Subcutaneous abdominal adipose tissue (tissue), 5 donors: ENCODE data around the gene USP54.
A peak's percentile ranks its signal among the peaks of the same experiment; 100 is the strongest.
"Not testable (repeated sequence)": the region's sequence is repeated elsewhere in the genome, so short reads cannot be mapped to it uniquely, and the experiment has no call there.

Source experiments
- H3K27ac ChIP-seq: one replicate; pipeline ENCODE4 v1.7.0; 2013; ENCODE audit warnings: low read depth, mild to moderate bottlenecking, inconsistent platforms, low read length, moderate library complexity
- H3K27me3 ChIP-seq, 5 donors: one replicate each; pipeline ENCODE4 v1.7.0; 2013; ENCODE audit warnings: low read length in 5 of 5, inconsistent platforms in 1 of 5; ENCODE audit not compliant: control insufficient read depth in 5 of 5, insufficient read depth in 4 of 5
- H3K36me3 ChIP-seq, 5 donors: one replicate each; pipeline ENCODE4 v1.7.0; 2013; ENCODE audit warnings: low read length in 5 of 5; ENCODE audit not compliant: control insufficient read depth in 5 of 5, insufficient read depth in 5 of 5
- H3K4me1 ChIP-seq, 5 donors: one replicate each; pipeline ENCODE4 v1.7.0; 2013; ENCODE audit warnings: low read length in 5 of 5, mild to moderate bottlenecking in 3 of 5, moderate library complexity in 1 of 5; ENCODE audit not compliant: control insufficient read depth in 5 of 5, insufficient read depth in 5 of 5
- H3K4me3 ChIP-seq, 5 donors: one replicate each; pipeline ENCODE4 v1.7.0; 2013; ENCODE audit warnings: low read length in 5 of 5, low read depth in 1 of 5
- H3K9ac ChIP-seq, 5 donors: one replicate each; pipeline ENCODE4 v1.7.0; 2013; ENCODE audit warnings: low read length in 5 of 5, mild to moderate bottlenecking in 4 of 5, moderate library complexity in 3 of 5
- H3K9me3 ChIP-seq, 5 donors: one replicate each; pipeline ENCODE4 v1.7.0; 2013; ENCODE audit warnings: low read length in 5 of 5; ENCODE audit not compliant: control insufficient read depth in 5 of 5
- donor health status: healthy.
- donor health status: healthy.
- donor health status: healthy.
- donor health status: healthy.
- donor health status: healthy.

USP54 gene

DNA sequence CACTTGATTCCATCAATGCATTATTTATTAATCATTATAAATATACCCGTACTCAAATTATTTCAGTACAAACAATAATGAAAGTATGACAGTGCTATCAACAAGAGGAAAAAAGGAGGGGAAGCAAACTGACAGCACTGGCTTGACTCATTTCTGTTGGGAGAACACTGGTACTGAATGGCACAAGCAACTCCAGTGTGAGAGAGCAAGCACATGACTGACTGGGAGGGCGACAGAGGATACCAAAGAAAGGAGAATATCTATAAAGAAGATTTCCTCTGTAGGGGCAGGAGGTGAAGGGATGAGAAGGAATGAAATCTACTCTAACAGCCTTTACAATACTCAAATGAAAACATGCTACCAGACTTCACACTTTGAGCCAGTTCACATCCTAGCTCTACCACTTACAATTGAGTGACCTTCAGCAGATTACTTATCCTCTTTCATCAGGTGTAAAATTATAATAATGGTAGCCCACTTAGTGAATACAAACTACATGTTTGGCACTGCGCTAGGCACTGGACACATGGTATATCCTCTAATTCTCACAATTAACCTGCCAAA, 1.5 kb downstream of the USP54 start:
- H3K27me3 ChIP-seq, result no peaks in the 10 kb centered on the region
- no peaks in the 10 kb centered on the region for H3K9me3 ChIP-seq
- no peak overlapping the region for H3K27ac ChIP-seq
- no peak overlapping the region for H3K4me3 ChIP-seq
- H3K36me3 ChIP-seq, result no peaks in the 10 kb centered on the region
- H3K4me1 ChIP-seq, result peaks cover 1 to 23% (median 22%) of the 10 kb centered on the region in 5 donors
- no peak overlapping the region for H3K9ac ChIP-seq

DNA sequence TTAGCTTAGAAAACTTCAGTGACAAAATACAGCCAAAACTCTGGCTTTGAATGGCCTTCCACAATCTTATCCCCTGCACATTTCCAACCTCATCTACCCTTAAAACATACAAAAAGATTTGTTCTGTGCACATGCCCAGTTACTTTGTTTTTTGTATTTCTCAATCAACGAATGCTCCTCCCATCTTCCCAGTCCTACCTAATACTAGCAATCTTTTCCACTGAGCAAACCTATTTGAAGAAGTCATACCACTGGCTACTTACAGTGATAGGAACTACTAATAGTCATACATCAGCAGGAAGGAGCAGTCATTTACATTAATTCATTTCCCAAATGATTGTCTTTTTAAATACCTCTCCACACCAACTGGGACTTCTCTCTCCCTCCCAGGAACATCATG, 2.5 kb downstream of the USP54 start:
- H3K36me3 ChIP-seq, result no peaks in the 10 kb centered on the region
- no peaks in the 10 kb centered on the region for H3K27me3 ChIP-seq
- no peak overlapping the region for H3K4me3 ChIP-seq
- no peaks in the 10 kb centered on the region for H3K9me3 ChIP-seq
- H3K27ac ChIP-seq, result no peak overlapping the region
- no peak overlapping the region for H3K9ac ChIP-seq
- peaks cover 1 to 23% (median 22%) of the 10 kb centered on the region in 5 donors for H3K4me1 ChIP-seq

DNA sequence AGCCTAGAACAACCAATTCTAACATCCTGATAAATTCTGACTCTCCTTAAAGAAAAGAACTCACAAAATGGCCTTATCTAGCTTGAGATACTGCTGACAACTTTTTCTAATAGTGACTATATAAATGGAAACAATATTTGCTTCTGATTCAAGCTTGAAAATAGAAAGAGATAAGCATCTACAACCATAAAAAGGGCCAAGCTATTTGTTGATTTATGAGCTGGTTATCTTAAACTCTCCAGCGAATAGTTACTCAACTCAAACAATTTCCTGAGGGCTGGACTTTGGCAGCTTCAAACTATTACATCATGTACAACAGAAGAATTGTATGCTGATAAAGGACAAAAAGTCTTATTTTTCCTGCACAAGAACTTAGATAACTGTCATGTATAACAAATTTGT, 4.6 kb downstream of the USP54 start:
- Histone ChIP-seq H3K27me3 (no peaks in the 10 kb centered on the region), H3K27ac (peak overlapping the region; percentile 4), H3K9ac (peak overlapping the region in 1 of 5 donors; percentile 39), H3K36me3 (no peaks in the 10 kb centered on the region), H3K4me3 (no peak overlapping the region), H3K9me3 (no peaks in the 10 kb centered on the region), H3K4me1 (peaks cover 1 to 23% (median 17%) of the 10 kb centered on the region in 5 donors)

DNA sequence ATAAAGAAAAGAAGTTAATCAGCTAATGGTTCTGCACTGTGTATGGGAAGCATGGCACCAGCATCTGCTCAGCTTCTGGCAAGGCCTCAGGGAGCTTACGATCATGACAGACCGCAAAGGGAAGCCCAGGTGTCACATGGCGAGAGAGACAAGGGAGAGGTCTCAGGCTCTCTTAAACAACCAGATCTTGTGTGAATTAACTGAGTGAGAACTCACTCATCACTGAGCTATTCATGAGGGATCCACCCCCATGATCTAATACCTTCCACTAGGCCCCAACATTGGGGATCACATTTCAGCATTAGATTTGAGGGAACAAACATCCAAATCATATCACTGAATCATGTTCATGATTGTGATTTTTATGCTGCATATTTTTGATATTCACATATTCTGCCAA, 5.8 kb downstream of the USP54 start:
- Histone ChIP-seq H3K27ac (no peak overlapping the region), H3K4me1 (peaks cover 0 to 18% (median 12%) of the 10 kb centered on the region in 5 donors), H3K9ac (no peak overlapping the region), H3K27me3 (no peaks in the 10 kb centered on the region), H3K4me3 (no peak overlapping the region), H3K36me3 (no peaks in the 10 kb centered on the region), H3K9me3 (no peaks in the 10 kb centered on the region)

DNA sequence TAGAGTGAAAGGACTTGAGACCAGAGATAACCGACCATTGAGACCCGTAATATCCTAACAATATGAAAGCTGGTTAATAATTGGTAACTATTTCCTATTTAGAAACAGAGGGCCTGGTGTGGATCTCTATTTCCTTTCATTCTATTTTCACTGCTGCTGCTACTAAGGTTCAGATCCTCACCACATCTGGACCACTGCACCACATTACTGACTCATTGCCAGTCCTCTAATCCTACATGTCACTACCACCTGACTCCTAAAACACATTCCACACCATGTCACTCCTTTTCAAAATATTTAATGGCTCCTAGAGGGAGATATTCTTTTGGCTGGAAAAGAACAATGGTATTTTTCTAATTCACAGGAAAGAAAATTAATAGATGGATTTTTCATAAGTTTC, 6.4 kb downstream of the USP54 start:
- no peak overlapping the region for H3K27ac ChIP-seq

DNA sequence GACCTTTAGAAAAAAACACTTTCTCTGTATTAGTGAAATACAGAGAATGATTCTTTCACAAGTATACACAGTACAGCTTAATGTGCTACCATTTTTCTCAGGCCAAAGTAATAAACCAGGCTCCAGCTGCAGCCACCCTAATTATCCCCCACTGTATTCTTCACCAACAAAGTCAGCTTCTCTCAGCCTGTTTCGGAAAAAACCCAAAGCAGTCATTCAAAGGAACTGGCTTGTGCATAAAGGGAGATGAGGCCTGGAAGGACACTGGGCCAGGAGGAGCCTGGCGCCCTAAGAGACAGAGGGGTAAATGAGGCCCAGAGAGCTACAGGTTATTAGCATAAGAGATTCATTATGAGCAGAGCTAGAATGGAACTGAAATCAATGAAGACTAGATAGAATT, 9.2 kb downstream of the USP54 start:
- Histone ChIP-seq H3K36me3 (no peaks in the 10 kb centered on the region), H3K4me1 (peaks cover 0 to 28% (median 21%) of the 10 kb centered on the region in 5 donors), H3K27me3 (no peaks in the 10 kb centered on the region), H3K27ac (no peak overlapping the region), H3K9ac (no peak overlapping the region), H3K4me3 (no peak overlapping the region), H3K9me3 (no peaks in the 10 kb centered on the region)

More for the DNA sequence above, 6.4 kb downstream of the USP54 start:
- Histone ChIP-seq H3K9me3 (no peaks in the 10 kb centered on the region), H3K4me3 (no peak overlapping the region), H3K9ac (no peak overlapping the region), H3K36me3 (no peaks in the 10 kb centered on the region), H3K4me1 (peaks cover 0 to 18% (median 12%) of the 10 kb centered on the region in 5 donors), H3K27me3 (no peaks in the 10 kb centered on the region)

DNA sequence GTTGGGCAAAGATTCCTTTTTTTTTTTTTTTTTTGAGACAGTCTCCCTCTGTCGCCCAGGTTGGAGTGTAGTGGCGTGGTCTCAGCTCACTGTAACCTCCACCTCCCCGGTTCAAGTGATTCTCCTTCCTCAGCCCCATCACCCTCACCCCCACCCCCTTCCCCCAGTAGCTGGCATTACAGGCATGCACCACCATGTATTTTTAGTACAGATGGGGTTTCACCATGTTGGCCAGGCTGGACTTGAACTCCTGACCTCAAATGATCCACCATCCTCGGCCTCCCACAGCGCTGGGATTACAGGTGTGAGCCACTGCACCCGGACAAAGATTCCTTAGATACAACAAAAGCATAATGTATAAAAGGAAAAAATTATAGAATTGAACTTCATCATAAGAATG, 12.2 kb downstream of the USP54 start:
- H3K9me3 ChIP-seq, H3K27ac ChIP-seq, H3K27me3 ChIP-seq, H3K4me3 ChIP-seq, H3K36me3 ChIP-seq, H3K9ac ChIP-seq: not testable (repeated sequence)
- peaks cover 0 to 30% (median 25%) of the 10 kb centered on the region in 5 donors for H3K4me1 ChIP-seq

DNA sequence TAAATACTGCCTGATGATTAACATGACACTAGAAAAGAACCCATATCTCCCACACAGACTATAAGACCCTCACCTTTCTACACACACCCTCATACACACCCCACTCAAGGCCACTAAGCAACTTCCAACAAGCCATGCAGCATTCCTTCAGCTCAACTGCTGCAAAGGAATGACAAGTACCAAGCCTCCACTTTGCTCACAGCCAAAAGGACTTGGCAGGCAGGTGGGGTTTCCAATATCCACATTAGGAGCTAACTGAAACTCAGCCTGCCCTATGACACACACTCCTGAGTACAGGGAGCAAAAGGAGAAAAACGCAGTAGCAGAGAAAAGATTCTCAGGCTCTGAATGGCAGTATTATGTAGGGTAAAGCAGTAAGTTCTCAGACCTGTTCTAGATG, 13.4 kb downstream of the USP54 start:
- no peak overlapping the region for H3K4me3 ChIP-seq
- no peaks in the 10 kb centered on the region for H3K36me3 ChIP-seq
- H3K9ac ChIP-seq, result no peak overlapping the region
- peaks cover 0 to 30% (median 25%) of the 10 kb centered on the region in 5 donors for H3K4me1 ChIP-seq
- no peaks in the 10 kb centered on the region for H3K9me3 ChIP-seq
- H3K27me3 ChIP-seq, result no peaks in the 10 kb centered on the region
- peak overlapping the region; percentile 32 for H3K27ac ChIP-seq

DNA sequence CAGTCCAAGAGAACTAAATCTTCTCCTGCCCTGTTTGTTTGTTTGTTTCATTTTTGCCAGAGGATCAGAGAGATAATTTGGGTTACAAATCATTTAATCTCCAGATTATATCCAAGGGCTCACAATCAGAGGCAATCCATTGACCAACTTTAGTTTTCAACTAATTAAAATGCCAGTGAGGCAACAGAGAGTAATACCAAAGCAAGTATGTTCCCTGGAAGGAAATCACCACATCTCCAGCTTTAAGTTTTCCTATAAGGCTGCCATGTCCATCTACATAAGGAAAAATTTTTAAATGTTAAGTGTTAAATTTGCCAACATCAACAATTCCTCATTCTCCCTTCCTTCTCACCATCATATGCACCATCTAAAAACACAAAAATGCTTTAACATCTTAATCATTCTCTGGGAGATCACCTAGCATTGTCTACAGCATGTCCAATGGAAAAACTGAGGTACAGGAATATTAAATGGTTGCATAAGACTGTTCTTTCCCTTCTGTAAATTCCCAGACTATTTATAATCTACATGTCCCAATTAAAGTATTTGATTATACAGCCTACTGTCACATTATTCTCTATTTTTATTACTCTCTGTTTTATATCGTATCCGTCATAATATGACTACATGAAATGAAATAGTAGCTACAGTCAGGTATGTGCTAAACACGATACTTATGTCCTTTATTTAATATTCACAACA, 14.1 kb downstream of the USP54 start:
- no peak overlapping the region for H3K27ac ChIP-seq
- H3K27me3 ChIP-seq, result no peaks in the 10 kb centered on the region
- H3K36me3 ChIP-seq, result no peaks in the 10 kb centered on the region
- H3K4me3 ChIP-seq, result no peak overlapping the region
- H3K4me1 ChIP-seq, result peaks cover 0 to 30% (median 25%) of the 10 kb centered on the region in 5 donors
- H3K9ac ChIP-seq, result no peak overlapping the region
- no peaks in the 10 kb centered on the region for H3K9me3 ChIP-seq

DNA sequence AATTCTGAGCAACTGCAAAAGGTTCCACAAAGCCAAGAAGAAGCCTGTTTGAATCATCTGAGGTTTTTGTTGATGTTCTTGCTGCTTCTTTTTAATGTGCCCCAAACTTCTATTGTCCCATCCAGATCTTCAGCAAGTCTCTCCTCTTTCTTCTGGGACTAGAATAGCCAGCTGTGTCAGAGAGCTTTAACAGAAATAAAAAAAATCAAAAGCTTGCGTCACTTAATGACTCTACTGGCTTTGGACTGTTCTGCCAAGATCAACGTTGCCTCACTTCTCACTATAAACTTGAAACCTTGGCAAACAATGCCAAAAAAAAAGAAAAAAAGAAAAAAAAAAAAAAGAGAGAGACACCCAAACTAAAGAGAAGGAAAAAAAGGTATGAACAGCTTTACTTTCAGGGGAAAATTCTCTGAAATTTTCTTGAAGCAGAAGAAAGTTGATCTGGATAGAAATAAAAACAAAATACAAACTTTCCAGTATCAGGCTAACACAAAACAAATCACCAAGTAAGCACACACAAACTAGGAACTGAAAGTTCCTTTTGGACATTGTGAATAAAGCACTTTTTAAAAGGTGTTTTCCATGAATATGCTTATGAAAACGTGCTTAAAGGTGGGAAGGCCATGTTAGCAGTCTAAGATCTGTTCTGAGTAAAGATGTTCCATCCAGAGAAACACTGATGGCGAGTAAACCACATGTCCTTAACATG, 14.8 kb downstream of the USP54 start:
- H3K27ac ChIP-seq, result no peak overlapping the region
- H3K9ac ChIP-seq, result peak overlapping the region in 2 of 5 donors; percentile 27 to 32
- H3K4me3 ChIP-seq, result peak overlapping the region in 1 of 5 donors; percentile 1
- H3K27me3 ChIP-seq, result no peaks in the 10 kb centered on the region
- peaks cover 0 to 30% (median 25%) of the 10 kb centered on the region in 5 donors for H3K4me1 ChIP-seq
- H3K9me3 ChIP-seq, result no peaks in the 10 kb centered on the region
- H3K36me3 ChIP-seq, result no peaks in the 10 kb centered on the region
